Measurements from ENCODE around the gene LRPAP1. TPM values are rescaled to one million over a fixed set of nuclear protein-coding genes. Genes with fewer than 3 reads are reported as not detected.

The LRPAP1 gene
- total RNA-seq, 1 experiment from 2014 or later, result 171 TPM

GRCh38 chr4:3485011-3485791, 47.0 kb downstream of the LRPAP1 start:
- Histone ChIP-seq H3K36me3 (ENCODE audit: insufficient read depth, low read length, poor library complexity, severe bottlenecking) (no peaks in the 10 kb centered on the region), H3K4me1 (ENCODE audit: insufficient read depth, low read length, poor library complexity, severe bottlenecking) (no peaks in the 10 kb centered on the region), H3K4me3 (ENCODE audit: low read depth, low read length, poor library complexity, severe bottlenecking) (no peak overlapping the region), H3K27ac (ENCODE audit: low read depth, low read length, poor library complexity, severe bottlenecking) (no peak overlapping the region), H3K9me3 (ENCODE audit: low read depth, low read length, poor library complexity, severe bottlenecking) (no peaks in the 10 kb centered on the region), H3K27me3 (replicated peaks; ENCODE audit: insufficient read depth, low read depth, low read length, poor library complexity) (peaks cover 47% of the 10 kb centered on the region)
- BruUV-seq (replicated peaks), result no TSS peak
- ChIA-PET POLR2A (ENCODE audit: low non-redundant PET) (no interaction called here), CTCF (no interaction called here)
- intact Hi-C loops (cut with micrococcal nuclease; ENCODE audit: unreplicated experiment), result no loop called here
- no peak for TF ChIP-seq EZH2 (IDR thresholded peaks at IDR 0.05; ENCODE audit: borderline replicate concordance, low read depth, low read length, poor library complexity, severe bottlenecking)
- DNase-seq (ENCODE audit: low spot score), result no peak

- no peaks in the 10 kb centered on the region for H3K36me3 ChIP-seq (ENCODE audit: insufficient read depth, low read length, poor library complexity, severe bottlenecking)
- ChIA-PET CTCF (no interaction called here), POLR2A (ENCODE audit: low non-redundant PET) (no interaction called here)
- TF ChIP-seq CTCF (conservative IDR thresholded peaks at IDR 0.05; ENCODE audit: low read depth, low read length) (no peak), EZH2 (IDR thresholded peaks at IDR 0.05; ENCODE audit: borderline replicate concordance, low read depth, low read length, poor library complexity, severe bottlenecking) (no peak)
- H3K4me3 ChIP-seq (ENCODE audit: low read depth, low read length, poor library complexity, severe bottlenecking), result no peak overlapping the region
- peaks cover 47% of the 10 kb centered on the region for H3K27me3 ChIP-seq (replicated peaks; ENCODE audit: insufficient read depth, low read depth, low read length, poor library complexity)
- BruUV-seq (replicated peaks), result no TSS peak
- H3K4me1 ChIP-seq (ENCODE audit: insufficient read depth, low read length, poor library complexity, severe bottlenecking), result no peaks in the 10 kb centered on the region
- DNase-seq (ENCODE audit: low spot score), result no peak
- H3K9me3 ChIP-seq (ENCODE audit: low read depth, low read length, poor library complexity, severe bottlenecking), result no peaks in the 10 kb centered on the region
- intact Hi-C loops (cut with micrococcal nuclease; ENCODE audit: unreplicated experiment), result loop anchor here (5.0 kb wide), 1 partner anchor 377 kb away; no protein-coding TSS in a partner anchor
- H3K27ac ChIP-seq (ENCODE audit: low read depth, low read length, poor library complexity, severe bottlenecking), result no peak overlapping the region
Measured at GRCh38 chr4:3484057-3484973, 47.9 kb downstream of the LRPAP1 start.

GRCh38 chr4:3483471-3483921, 48.7 kb downstream of the LRPAP1 start:
- H3K9me3 ChIP-seq (ENCODE audit: low read depth, low read length, poor library complexity, severe bottlenecking), result no peaks in the 10 kb centered on the region
- H3K27me3 ChIP-seq (replicated peaks; ENCODE audit: insufficient read depth, low read depth, low read length, poor library complexity), result peaks cover 45% of the 10 kb centered on the region
- H3K27ac ChIP-seq (ENCODE audit: low read depth, low read length, poor library complexity, severe bottlenecking), result no peak overlapping the region
- no peaks in the 10 kb centered on the region for H3K4me1 ChIP-seq (ENCODE audit: insufficient read depth, low read length, poor library complexity, severe bottlenecking)
- TF ChIP-seq EZH2 (IDR thresholded peaks at IDR 0.05; ENCODE audit: borderline replicate concordance, low read depth, low read length, poor library complexity, severe bottlenecking) (no peak), CTCF (conservative IDR thresholded peaks at IDR 0.05; ENCODE audit: low read depth, low read length) (no peak)
- no peak for DNase-seq (ENCODE audit: low spot score)
- no peaks in the 10 kb centered on the region for H3K36me3 ChIP-seq (ENCODE audit: insufficient read depth, low read length, poor library complexity, severe bottlenecking)
- intact Hi-C loops (cut with micrococcal nuclease; ENCODE audit: unreplicated experiment), result loop anchor here (5.0 kb wide), 1 partner anchor 376 kb away; no protein-coding TSS in a partner anchor
- H3K4me3 ChIP-seq (ENCODE audit: low read depth, low read length, poor library complexity, severe bottlenecking), result no peak overlapping the region
- BruUV-seq (replicated peaks), result no TSS peak
- ChIA-PET POLR2A (ENCODE audit: low non-redundant PET) (no interaction called here), CTCF (no interaction called here)
